IMR-90 (cell line): ENCODE data around the gene DALRD3. TPM values are rescaled to one million over a fixed set of nuclear protein-coding genes. Genes with fewer than 3 reads are reported as not detected.

ENCODE experiments used
- ATAC-seq: fragments of 200-7000 bp; cut with Tn5 transposase; 2 replicates; pipeline ENCODE4 v1.9.1; 2020; ENCODE audit warnings: low read depth, mild to moderate bottlenecking, moderate library complexity
- BruUV-seq: library from RNA; stranded (reverse); fragments of 400-500 nt; replicated peaks from 2 replicates; lab custom pipeline; 2021; lab: Mats Ljungman, UMichigan
- CTCF ChIA-PET: fragments of 300-600 bp; formaldehyde crosslinking; extraction: SDS; loops from one replicate; lab custom pipeline; 2021; ENCODE audit warnings: antibody characterized with exemption; lab: Yijun Ruan, JAX
- POLR2A ChIA-PET: fragments of 300-600 bp; sonication (Branson Sonifier 250); formaldehyde crosslinking; loops from one replicate; lab custom pipeline; 2022; ENCODE audit warnings: antibody characterized with exemption; ENCODE audit not compliant: unreplicated experiment; lab: Charles Lee
- DNase-seq: peaks from one replicate; pipeline ENCODE4 v3.0.0; 2013
- H2AFZ ChIP-seq: replicated peaks from 2 replicates; pipeline ENCODE3; 2013; ENCODE audit warnings: low read length, mild to moderate bottlenecking; ENCODE audit not compliant: poor library complexity
- H2AK5ac ChIP-seq: 2 replicates; pipeline ENCODE4 v1.6.1; 2013; ENCODE audit warnings: low read depth, low read length, inconsistent platforms
- H2AK9ac ChIP-seq: replicated peaks from 2 replicates; pipeline ENCODE3; 2013; ENCODE audit warnings: mild to moderate bottlenecking, low read depth, low read length, moderate library complexity; ENCODE audit not compliant: poor library complexity
- H2BK120ac ChIP-seq: 2 replicates; pipeline ENCODE4 v1.6.1; 2013; ENCODE audit warnings: low read depth, low read length, inconsistent platforms
- H2BK15ac ChIP-seq: 3 replicates; pipeline ENCODE4 v1.6.1; 2013; ENCODE audit warnings: low read depth, low read length, inconsistent platforms
- H2BK20ac ChIP-seq: 2 replicates; pipeline ENCODE4 v1.6.1; 2013; ENCODE audit warnings: low read depth, mild to moderate bottlenecking, inconsistent platforms, low read length, moderate library complexity
- H2BK5ac ChIP-seq: 2 replicates; pipeline ENCODE4 v1.6.1; 2013; ENCODE audit warnings: mild to moderate bottlenecking, low read depth, low read length, inconsistent platforms; ENCODE audit not compliant: poor library complexity, severe bottlenecking
- H3K14ac ChIP-seq: replicated peaks from 2 replicates; pipeline ENCODE4 v1.6.1; 2013; ENCODE audit warnings: low read depth, low read length, inconsistent platforms
- H3K18ac ChIP-seq: 2 replicates; pipeline ENCODE4 v1.6.1; 2013; ENCODE audit warnings: low read depth, low read length, control low read depth
- H3K23ac ChIP-seq: 2 replicates; pipeline ENCODE4 v1.6.1; 2013; ENCODE audit warnings: low read depth, low read length, inconsistent platforms
- H3K27ac ChIP-seq: 2 replicates; pipeline ENCODE4 v1.5.1; 2013; ENCODE audit warnings: mild to moderate bottlenecking, control low read depth, low read length; ENCODE audit not compliant: insufficient read depth
- H3K27me3 ChIP-seq: 2 replicates; pipeline ENCODE4 v1.6.1; 2013; ENCODE audit warnings: low read length; ENCODE audit not compliant: control insufficient read depth, insufficient read depth
- H3K36me3 ChIP-seq: 2 replicates; pipeline ENCODE4 v1.6.1; 2013; ENCODE audit warnings: low read length, mixed read lengths; ENCODE audit not compliant: control insufficient read depth, insufficient read depth
- H3K4ac ChIP-seq: 2 replicates; pipeline ENCODE4 v1.6.1; 2013; ENCODE audit warnings: low read depth, low read length, inconsistent platforms
- H3K4me1 ChIP-seq: 2 replicates; pipeline ENCODE4 v1.6.1; 2013; ENCODE audit warnings: low read length, mixed read lengths; ENCODE audit not compliant: control insufficient read depth, insufficient read depth
- H3K4me2 ChIP-seq: 2 replicates; pipeline ENCODE4 v1.6.1; 2013; ENCODE audit warnings: low read depth, mild to moderate bottlenecking, control low read depth, low read length, moderate library complexity
- H3K4me3 ChIP-seq: 2 replicates; pipeline ENCODE4 v1.5.1; 2013; ENCODE audit warnings: low read depth, mild to moderate bottlenecking, control low read depth, low read length, moderate library complexity; ENCODE audit not compliant: insufficient read depth
- H3K56ac ChIP-seq: 2 replicates; pipeline ENCODE4 v1.6.1; 2013; ENCODE audit warnings: low read length, inconsistent platforms; ENCODE audit not compliant: insufficient read depth; ENCODE audit errors: extremely low read depth
- H3K79me1 ChIP-seq, 2 experiments: 2 replicates each; pipeline ENCODE4 v1.6.1; 2013; ENCODE audit warnings: low read length in 2 of 2, inconsistent platforms in 1 of 2, low read depth in 1 of 2
- H3K9ac ChIP-seq: 2 replicates; pipeline ENCODE4 v1.6.1; 2013; ENCODE audit warnings: low read depth, low read length, control low read depth
- H3K9me1 ChIP-seq: 2 replicates; pipeline ENCODE4 v1.6.1; 2013; ENCODE audit warnings: low read length, inconsistent platforms; ENCODE audit not compliant: insufficient read depth
- H3K9me3 ChIP-seq: 2 replicates; pipeline ENCODE4 v1.6.1; 2013; ENCODE audit warnings: low read length; ENCODE audit not compliant: control insufficient read depth, insufficient read depth
- H4K20me1 ChIP-seq: 2 replicates; pipeline ENCODE4 v1.6.1; 2013; ENCODE audit warnings: low read length, inconsistent platforms; ENCODE audit not compliant: insufficient read depth
- H4K5ac ChIP-seq: 2 replicates; pipeline ENCODE4 v1.6.1; 2013; ENCODE audit warnings: mild to moderate bottlenecking, low read depth, low read length, control low read depth
- H4K8ac ChIP-seq, 2 experiments: 2 replicates each; pipeline ENCODE4 v1.6.1; 2013; ENCODE audit warnings: low read depth in 2 of 2, low read length in 2 of 2, control low read depth in 1 of 2, inconsistent platforms in 1 of 2
- H4K91ac ChIP-seq: 2 replicates; pipeline ENCODE4 v1.6.1; 2013; ENCODE audit warnings: low read depth, low read length, inconsistent platforms; ENCODE audit not compliant: insufficient read depth
- BHLHE40 ChIP-seq: fragments of 150-350 bp; IDR thresholded peaks from 2 replicates; pipeline ENCODE4 v1.6.1; 2016; ENCODE audit warnings: mild to moderate bottlenecking, low read depth, low read length
- CEBPB ChIP-seq: IDR thresholded peaks from 2 replicates; pipeline ENCODE4 v1.6.1; 2012; ENCODE audit warnings: low read depth, low read length, improper control_type of control experiment
- CHD1 ChIP-seq: IDR thresholded peaks from 2 replicates; pipeline ENCODE4 v1.6.1; 2012; ENCODE audit warnings: low read depth, low read length, improper control_type of control experiment
- FOS ChIP-seq: fragments of 150-350 bp; IDR thresholded peaks from 2 replicates; pipeline ENCODE4 v1.6.1; 2016; ENCODE audit warnings: low read depth, low read length
- MAFK ChIP-seq: IDR thresholded peaks from 2 replicates; pipeline ENCODE4 v1.6.1; 2012; ENCODE audit warnings: low read depth, low read length, improper control_type of control experiment
- MAZ ChIP-seq: IDR thresholded peaks from 2 replicates; pipeline ENCODE4 v1.6.1; 2012; ENCODE audit warnings: low read depth, mild to moderate bottlenecking, low read length, improper control_type of control experiment, moderate library complexity, borderline replicate concordance
- MXI1 ChIP-seq: IDR thresholded peaks from 2 replicates; pipeline ENCODE4 v1.6.1; 2012; ENCODE audit warnings: low read depth, mild to moderate bottlenecking, low read length, moderate library complexity, borderline replicate concordance
- NFE2L2 ChIP-seq: fragments of 150-350 bp; IDR thresholded peaks from 2 replicates; pipeline ENCODE4 v1.6.1; 2016; ENCODE audit warnings: low read depth, mild to moderate bottlenecking, low read length
- POLR2A ChIP-seq: IDR thresholded peaks from 2 replicates; pipeline ENCODE4 v1.6.1; 2012; ENCODE audit warnings: mild to moderate bottlenecking, low read depth, low read length
- RAD21 ChIP-seq: IDR thresholded peaks from 2 replicates; pipeline ENCODE4 v1.6.1; 2012; ENCODE audit warnings: low read length, improper control_type of control experiment
- RCOR1 ChIP-seq: IDR thresholded peaks from 2 replicates; pipeline ENCODE4 v1.6.1; 2012; ENCODE audit warnings: mild to moderate bottlenecking, low read length, improper control_type of control experiment; ENCODE audit not compliant: insufficient replicate concordance
- RFX5 ChIP-seq: IDR thresholded peaks from 2 replicates; pipeline ENCODE4 v1.8.0; 2012; ENCODE audit warnings: low read depth, mild to moderate bottlenecking, low read length, moderate library complexity
- SMC3 ChIP-seq: fragments of 150-350 bp; IDR thresholded peaks from 2 replicates; pipeline ENCODE4 v1.6.1; 2016; ENCODE audit warnings: low read depth, mild to moderate bottlenecking, antibody characterized with exemption, low read length, moderate library complexity
- WGBS, 2 experiments: methylation state at CpG; one replicate each; pipeline versions ENCODE4 v1.1.5 to v1.1.7; 2013; ENCODE audit warnings: missing lambda C conversion rate in 2 of 2; ENCODE audit not compliant: insufficient read length in 1 of 2; ENCODE audit errors: extremely low coverage in 2 of 2; 5-methylcytosine and 5-hydroxymethylcytosine counted together
- dilution Hi-C: fragments of 300-500 bp; cut with HindIII; formaldehyde crosslinking; loops from one replicate; pipeline ENCODE4 v1.14.3; 2018; ENCODE audit warnings: low sequenced_read_pairs; ENCODE audit not compliant: unreplicated experiment
- in situ Hi-C: fragments of 300-500 bp; cut with MboI; formaldehyde crosslinking; loops from 3 replicates; pipeline ENCODE4 v1.14.3; 2019; ENCODE audit warnings: low sequenced_read_pairs, inconsistent platforms, mixed read lengths
- intact Hi-C: fragments of 100-400 bp; cut with micrococcal nuclease; formaldehyde crosslinking; loops from 2 replicates; pipeline ENCODE4 v1.10.0; 2022
- polyA plus RNA-seq, 3 experiments: library from polyadenylated mRNA; depleted of rRNA; stranded (reverse); fragments of >200 nt; gene quantifications; 2 replicates each; pipeline ENCODE4 v1.2.3, GENCODE V29; 2012; ENCODE audit warnings: low replicate concordance in 1 of 3
- total RNA-seq: library from RNA; depleted of rRNA; stranded (reverse); fragments of >200 nt; gene quantifications from 2 replicates; pipeline ENCODE4 v1.2.3, GENCODE V29; 2012
- TF ChIP-seq, protein P1 (sequence below): fragments of 150-350 bp; IDR thresholded peaks from 2 replicates; pipeline ENCODE4 v1.6.1; 2016; ENCODE audit warnings: low read depth, mild to moderate bottlenecking, low read length, moderate library complexity, borderline replicate concordance
- TF ChIP-seq, protein P2 (sequence below): conservative IDR thresholded peaks from 2 replicates; pipeline ENCODE4 v1.5.1; 2012; ENCODE audit warnings: mild to moderate bottlenecking, low read depth, low read length, improper control_type of control experiment
- TF ChIP-seq, protein P3 (sequence below): fragments of 150-350 bp; IDR thresholded peaks from 2 replicates; pipeline ENCODE4 v1.6.1; 2017; ENCODE audit warnings: mild to moderate bottlenecking, antibody characterized with exemption, low read length, low read depth

DALRD3 gene
- total and polyA plus RNA-seq, 2 of the 4 experiments (the other 2 are of a cell fraction), result 27.8 to 42.2 TPM

DNA sequence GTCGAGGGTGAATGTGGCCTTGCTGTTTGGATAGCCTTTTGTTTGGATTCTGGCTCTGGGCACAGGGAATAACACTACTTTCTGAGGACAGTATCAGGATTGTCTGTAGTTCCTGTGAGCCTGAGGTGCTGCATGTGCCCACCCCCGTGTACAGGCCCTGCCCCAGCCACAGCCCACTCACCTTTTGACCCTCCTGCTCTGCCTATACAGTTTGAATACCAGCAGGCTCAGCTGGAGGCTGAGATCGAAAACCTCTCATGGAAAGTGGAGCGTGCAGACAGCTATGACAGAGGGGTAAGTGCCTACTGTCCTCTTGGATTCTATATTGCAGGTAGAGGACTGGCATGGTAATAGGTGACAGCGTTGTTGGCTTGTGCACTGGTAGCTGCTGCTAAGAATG lies 35.7 kb downstream of the DALRD3 start:
- H3K27me3 ChIP-seq, result no peaks in the 10 kb centered on the region
- H3K4ac ChIP-seq, result no peak overlapping the region
- 100% methylated on average over 1 of the region's 5 CpGs; no CpG with 5 or more reads in 1 of the 2 experiments for WGBS, 2 experiments
- ATAC-seq (no peak), DNase-seq (no peak)
- no peak overlapping the region for H4K8ac ChIP-seq
- H2BK15ac ChIP-seq, result no peak overlapping the region
- no peak overlapping the region for H3K4me3 ChIP-seq
- H3K27ac ChIP-seq, result no peak overlapping the region
- H4K91ac ChIP-seq, result no peak overlapping the region
- peaks cover 5% of the 10 kb centered on the region; the same call in 1 of the 2 replicates for H3K9me1 ChIP-seq
- no peak overlapping the region for H3K23ac ChIP-seq
- peaks cover 55% of the 10 kb centered on the region for H3K36me3 ChIP-seq
- H3K14ac ChIP-seq, result no peak overlapping the region
- no peak overlapping the region for H3K56ac ChIP-seq
- in situ Hi-C loops (no loop called here), intact Hi-C loops (no loop called here), dilution Hi-C loops (no loop called here)
- no peak overlapping the region for H2BK5ac ChIP-seq
- H4K20me1 ChIP-seq, result no peaks in the 10 kb centered on the region
- ChIA-PET POLR2A (no interaction called here), CTCF (interaction anchor here (1.1 kb wide), 1 partner anchor 24 kb away, joined by 3 read pairs; the partner anchor contains the start of gene WDR6)
- H4K5ac ChIP-seq, result no peak overlapping the region
- H3K18ac ChIP-seq, result no peak overlapping the region
- H2AFZ ChIP-seq, result no peak overlapping the region
- no peak overlapping the region for H2BK20ac ChIP-seq
- H3K9me3 ChIP-seq, result no peaks in the 10 kb centered on the region
- H2BK120ac ChIP-seq, result no peak overlapping the region
- H2AK9ac ChIP-seq, result no peak overlapping the region
- no peak overlapping the region for H2AK5ac ChIP-seq
- H3K4me1 ChIP-seq, result no peaks in the 10 kb centered on the region
- no peak overlapping the region for H3K4me2 ChIP-seq
- no peak overlapping the region for H3K9ac ChIP-seq
- H3K79me1 ChIP-seq, result peaks cover 21 to 25% of the 10 kb centered on the region in 2 experiments; a peak in 3 of 4 replicates
- TF ChIP-seq NFE2L2 (no peak), POLR2A (no peak), RCOR1 (no peak), RFX5 (no peak), CHD1 (no peak), SMC3 (no peak), FOS (no peak), RAD21 (no peak), MAFK (no peak), CEBPB (no peak), MXI1 (no peak), MAZ (no peak), BHLHE40 (no peak)
- TF ChIP-seq, protein P1, sequence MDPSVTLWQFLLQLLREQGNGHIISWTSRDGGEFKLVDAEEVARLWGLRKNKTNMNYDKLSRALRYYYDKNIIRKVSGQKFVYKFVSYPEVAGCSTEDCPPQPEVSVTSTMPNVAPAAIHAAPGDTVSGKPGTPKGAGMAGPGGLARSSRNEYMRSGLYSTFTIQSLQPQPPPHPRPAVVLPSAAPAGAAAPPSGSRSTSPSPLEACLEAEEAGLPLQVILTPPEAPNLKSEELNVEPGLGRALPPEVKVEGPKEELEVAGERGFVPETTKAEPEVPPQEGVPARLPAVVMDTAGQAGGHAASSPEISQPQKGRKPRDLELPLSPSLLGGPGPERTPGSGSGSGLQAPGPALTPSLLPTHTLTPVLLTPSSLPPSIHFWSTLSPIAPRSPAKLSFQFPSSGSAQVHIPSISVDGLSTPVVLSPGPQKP, result no peak
- TF ChIP-seq, protein P2, sequence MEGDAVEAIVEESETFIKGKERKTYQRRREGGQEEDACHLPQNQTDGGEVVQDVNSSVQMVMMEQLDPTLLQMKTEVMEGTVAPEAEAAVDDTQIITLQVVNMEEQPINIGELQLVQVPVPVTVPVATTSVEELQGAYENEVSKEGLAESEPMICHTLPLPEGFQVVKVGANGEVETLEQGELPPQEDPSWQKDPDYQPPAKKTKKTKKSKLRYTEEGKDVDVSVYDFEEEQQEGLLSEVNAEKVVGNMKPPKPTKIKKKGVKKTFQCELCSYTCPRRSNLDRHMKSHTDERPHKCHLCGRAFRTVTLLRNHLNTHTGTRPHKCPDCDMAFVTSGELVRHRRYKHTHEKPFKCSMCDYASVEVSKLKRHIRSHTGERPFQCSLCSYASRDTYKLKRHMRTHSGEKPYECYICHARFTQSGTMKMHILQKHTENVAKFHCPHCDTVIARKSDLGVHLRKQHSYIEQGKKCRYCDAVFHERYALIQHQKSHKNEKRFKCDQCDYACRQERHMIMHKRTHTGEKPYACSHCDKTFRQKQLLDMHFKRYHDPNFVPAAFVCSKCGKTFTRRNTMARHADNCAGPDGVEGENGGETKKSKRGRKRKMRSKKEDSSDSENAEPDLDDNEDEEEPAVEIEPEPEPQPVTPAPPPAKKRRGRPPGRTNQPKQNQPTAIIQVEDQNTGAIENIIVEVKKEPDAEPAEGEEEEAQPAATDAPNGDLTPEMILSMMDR, result no peak
- TF ChIP-seq, protein P3, sequence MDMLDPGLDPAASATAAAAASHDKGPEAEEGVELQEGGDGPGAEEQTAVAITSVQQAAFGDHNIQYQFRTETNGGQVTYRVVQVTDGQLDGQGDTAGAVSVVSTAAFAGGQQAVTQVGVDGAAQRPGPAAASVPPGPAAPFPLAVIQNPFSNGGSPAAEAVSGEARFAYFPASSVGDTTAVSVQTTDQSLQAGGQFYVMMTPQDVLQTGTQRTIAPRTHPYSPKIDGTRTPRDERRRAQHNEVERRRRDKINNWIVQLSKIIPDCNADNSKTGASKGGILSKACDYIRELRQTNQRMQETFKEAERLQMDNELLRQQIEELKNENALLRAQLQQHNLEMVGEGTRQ, result no peak
- no TSS peak for BruUV-seq
